ENCODE results near the gene PSME4.

Gene PSME4

DNA sequence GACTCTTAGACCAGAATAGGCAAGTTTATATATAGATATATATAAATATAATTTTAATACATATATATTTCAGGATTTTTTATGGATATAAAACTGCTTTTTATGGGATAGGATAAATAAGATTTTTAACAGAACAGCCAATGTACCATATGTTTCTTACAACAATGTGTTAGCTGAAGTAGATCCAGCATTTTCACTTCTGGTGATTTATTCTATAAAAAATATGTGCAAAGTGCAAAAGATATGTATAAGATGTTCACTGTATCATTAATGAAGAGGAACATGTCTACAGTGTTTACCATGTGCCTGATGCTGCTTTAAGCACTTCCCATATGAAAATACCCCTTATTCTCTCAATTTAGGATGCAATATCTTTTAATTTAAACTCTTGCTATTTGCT, 88.8 kb downstream of the PSME4 start:
- Mint-ChIP-seq H3K9me3 (no peaks in the 10 kb centered on the region), H3K27me3 (ENCODE audit: low read depth) (no peaks in the 10 kb centered on the region), H3K4me3 (no peak overlapping the region), H3K4me1 (peaks cover 6% of the 10 kb centered on the region), H3K36me3 (ENCODE audit: low read depth) (peaks cover 84% of the 10 kb centered on the region), H3K27ac (no peak overlapping the region)
- TF ChIP-seq, protein P1, sequence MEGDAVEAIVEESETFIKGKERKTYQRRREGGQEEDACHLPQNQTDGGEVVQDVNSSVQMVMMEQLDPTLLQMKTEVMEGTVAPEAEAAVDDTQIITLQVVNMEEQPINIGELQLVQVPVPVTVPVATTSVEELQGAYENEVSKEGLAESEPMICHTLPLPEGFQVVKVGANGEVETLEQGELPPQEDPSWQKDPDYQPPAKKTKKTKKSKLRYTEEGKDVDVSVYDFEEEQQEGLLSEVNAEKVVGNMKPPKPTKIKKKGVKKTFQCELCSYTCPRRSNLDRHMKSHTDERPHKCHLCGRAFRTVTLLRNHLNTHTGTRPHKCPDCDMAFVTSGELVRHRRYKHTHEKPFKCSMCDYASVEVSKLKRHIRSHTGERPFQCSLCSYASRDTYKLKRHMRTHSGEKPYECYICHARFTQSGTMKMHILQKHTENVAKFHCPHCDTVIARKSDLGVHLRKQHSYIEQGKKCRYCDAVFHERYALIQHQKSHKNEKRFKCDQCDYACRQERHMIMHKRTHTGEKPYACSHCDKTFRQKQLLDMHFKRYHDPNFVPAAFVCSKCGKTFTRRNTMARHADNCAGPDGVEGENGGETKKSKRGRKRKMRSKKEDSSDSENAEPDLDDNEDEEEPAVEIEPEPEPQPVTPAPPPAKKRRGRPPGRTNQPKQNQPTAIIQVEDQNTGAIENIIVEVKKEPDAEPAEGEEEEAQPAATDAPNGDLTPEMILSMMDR (IDR thresholded peaks at IDR 0.05; ENCODE audit: unreplicated experiment in 3 of 3): no peak

DNA sequence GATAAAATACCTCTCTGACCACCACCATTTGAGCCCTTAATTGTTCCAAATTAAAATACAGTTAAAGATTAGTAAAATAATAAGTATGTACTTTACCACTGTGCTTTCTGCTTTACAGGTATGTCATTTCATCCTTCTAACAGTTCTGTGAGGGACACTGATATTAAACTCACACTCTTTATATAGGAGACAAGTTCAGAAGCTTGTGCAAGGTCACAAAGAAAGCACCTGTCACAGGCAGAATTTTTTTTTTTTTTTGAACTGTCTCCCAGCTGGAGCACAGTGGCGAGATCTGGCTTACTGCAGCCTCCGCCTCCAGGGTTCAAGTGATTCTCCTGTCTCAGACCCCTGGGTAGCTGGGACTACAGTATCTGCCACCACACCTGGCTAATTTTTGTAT, 89.4 kb downstream of the PSME4 start:
- H3K4me3 Mint-ChIP-seq: no peak overlapping the region
- no peaks in the 10 kb centered on the region for H3K27me3 Mint-ChIP-seq (ENCODE audit: low read depth)
- no peaks in the 10 kb centered on the region for H3K9me3 Mint-ChIP-seq
- H3K27ac Mint-ChIP-seq: no peak overlapping the region
- no peaks in the 10 kb centered on the region for H3K4me1 Mint-ChIP-seq
- H3K36me3 Mint-ChIP-seq (ENCODE audit: low read depth): peaks cover 78% of the 10 kb centered on the region
- TF ChIP-seq, protein P1 (IDR thresholded peaks at IDR 0.05; ENCODE audit: unreplicated experiment in 3 of 3): no peak

DNA sequence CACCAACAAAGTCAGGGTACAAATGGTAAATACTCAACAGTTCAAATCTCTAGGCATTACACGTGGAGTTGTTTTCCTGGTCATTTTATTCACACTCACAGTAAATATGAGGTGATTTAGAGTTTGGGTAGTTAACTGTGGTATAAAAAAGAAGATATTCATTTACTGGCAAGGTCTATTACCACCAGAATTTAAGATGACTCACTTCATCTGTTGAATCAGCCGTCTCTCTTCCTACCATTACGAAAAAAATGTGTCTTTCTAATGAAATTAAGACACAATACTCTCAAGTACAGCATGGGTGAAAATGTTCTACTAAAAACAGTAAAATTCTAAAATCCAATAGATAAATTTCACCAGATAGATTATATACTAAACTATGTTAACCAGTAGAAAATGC, 90.0 kb downstream of the PSME4 start:
- peaks cover 78% of the 10 kb centered on the region for H3K36me3 Mint-ChIP-seq (ENCODE audit: low read depth)

DNA sequence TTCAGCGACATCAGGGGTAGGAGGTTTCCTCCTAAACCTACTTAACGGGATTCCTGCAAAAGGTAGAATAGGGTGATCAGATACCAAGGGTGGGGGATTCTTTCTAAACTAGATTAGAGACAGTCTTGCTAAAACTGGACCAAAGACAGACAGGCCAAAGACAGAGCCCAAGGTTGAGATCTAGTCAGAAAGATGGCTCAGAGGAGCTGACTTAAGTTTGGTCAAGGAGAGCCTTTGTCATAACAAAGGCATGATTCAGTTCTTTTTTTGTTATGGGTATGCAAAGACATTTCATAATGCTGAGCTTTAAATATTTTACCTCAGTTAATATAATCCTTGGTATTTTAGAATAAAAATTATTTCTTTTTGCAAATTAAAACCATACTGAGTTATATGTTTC, 93.2 kb downstream of the PSME4 start:
- H3K4me3 Mint-ChIP-seq: no peak overlapping the region
- TF ChIP-seq, protein P1 (IDR thresholded peaks at IDR 0.05; ENCODE audit: unreplicated experiment in 3 of 3): no peak
- no peaks in the 10 kb centered on the region for H3K4me1 Mint-ChIP-seq
- no peaks in the 10 kb centered on the region for H3K27me3 Mint-ChIP-seq (ENCODE audit: low read depth)
- H3K9me3 Mint-ChIP-seq: no peaks in the 10 kb centered on the region
- H3K27ac Mint-ChIP-seq: peak overlapping the region in 1 of 3 experiments; percentile 79
- peaks cover 77% of the 10 kb centered on the region for H3K36me3 Mint-ChIP-seq (ENCODE audit: low read depth)

More for the DNA sequence above, 90.0 kb downstream of the PSME4 start:
- TF ChIP-seq, protein P1 (IDR thresholded peaks at IDR 0.05; ENCODE audit: unreplicated experiment in 3 of 3): no peak
- Mint-ChIP-seq H3K9me3 (no peaks in the 10 kb centered on the region), H3K4me1 (no peaks in the 10 kb centered on the region), H3K27me3 (ENCODE audit: low read depth) (no peaks in the 10 kb centered on the region), H3K27ac (no peak overlapping the region), H3K4me3 (no peak overlapping the region)

DNA sequence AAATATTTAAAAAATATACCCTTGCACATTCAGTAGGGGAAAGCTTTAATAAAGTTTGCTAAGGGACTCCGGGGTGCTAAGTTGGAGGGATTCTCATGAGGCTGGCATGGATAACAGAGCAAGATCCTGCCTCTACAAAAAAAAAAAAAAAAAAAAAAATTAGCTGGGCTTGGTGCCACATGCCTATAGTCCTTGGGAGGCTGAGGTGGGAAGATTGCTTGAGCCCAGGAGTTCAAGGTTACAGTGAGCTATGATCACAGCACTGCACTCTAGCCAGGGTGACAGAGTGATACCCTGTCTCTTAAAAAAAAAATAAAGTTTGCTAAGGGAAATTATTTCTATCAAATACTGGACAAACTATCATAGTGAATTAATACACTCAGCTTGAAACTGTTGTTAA, 93.7 kb downstream of the PSME4 start:
- Mint-ChIP-seq H3K36me3 (ENCODE audit: low read depth) (peaks cover 73% of the 10 kb centered on the region), H3K4me3 (no peak overlapping the region), H3K27ac (peak overlapping the region in 1 of 3 experiments; percentile 79), H3K27me3 (ENCODE audit: low read depth) (no peaks in the 10 kb centered on the region), H3K4me1 (no peaks in the 10 kb centered on the region), H3K9me3 (no peaks in the 10 kb centered on the region)
- TF ChIP-seq, protein P1 (IDR thresholded peaks at IDR 0.05; ENCODE audit: unreplicated experiment in 3 of 3): no peak

DNA sequence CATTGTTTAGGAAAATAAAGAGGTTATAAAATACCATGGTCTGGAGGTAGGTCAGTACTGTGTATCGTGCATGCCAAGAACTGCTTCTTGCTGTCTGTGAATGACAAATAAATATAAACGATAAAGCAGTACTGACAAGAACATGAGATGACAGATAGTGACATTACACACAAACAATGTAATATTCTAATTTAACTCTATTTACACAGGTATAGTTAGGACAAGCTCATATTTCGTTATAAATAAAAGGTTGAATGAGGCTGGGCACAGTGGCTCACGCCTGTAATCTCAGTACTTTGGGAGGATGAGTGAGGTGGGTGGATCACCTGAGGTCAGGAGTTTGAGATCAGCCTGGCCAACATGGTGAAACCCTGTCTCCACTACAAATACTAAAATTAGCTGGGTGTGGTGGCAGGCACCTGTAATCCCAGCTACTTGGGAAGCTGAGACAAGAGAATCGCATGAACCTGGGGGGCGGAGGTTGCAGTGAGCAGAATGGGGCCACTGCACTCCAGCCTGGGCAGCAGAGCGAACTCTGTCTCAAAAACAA, 96.3 kb downstream of the PSME4 start:
- H3K4me3 Mint-ChIP-seq: no peak overlapping the region
- H3K9me3 Mint-ChIP-seq: no peaks in the 10 kb centered on the region
- no peak overlapping the region for H3K27ac Mint-ChIP-seq
- peaks cover 56% of the 10 kb centered on the region for H3K36me3 Mint-ChIP-seq (ENCODE audit: low read depth)
- H3K27me3 Mint-ChIP-seq (ENCODE audit: low read depth): no peaks in the 10 kb centered on the region
- no peaks in the 10 kb centered on the region for H3K4me1 Mint-ChIP-seq
- TF ChIP-seq, protein P1 (IDR thresholded peaks at IDR 0.05; ENCODE audit: unreplicated experiment in 3 of 3): no peak
